Endothelial cell of umbilical vein (primary cell): Measurements from ENCODE around the gene ARMC5. TPM values are rescaled to one million over a fixed set of nuclear protein-coding genes. Genes with fewer than 3 reads are reported as not detected.

ENCODE experiments used
- BruUV-seq: library from RNA; stranded (reverse); fragments of 400-500 nt; replicated peaks from 2 replicates; lab custom pipeline; 2021; lab: Mats Ljungman, UMichigan
- CTCF ChIA-PET: fragments of 300-600, 350-600 bp; sonication (Branson Sonifier 250); formaldehyde crosslinking; loops from one replicate; lab custom pipeline; 2021; ENCODE audit warnings: antibody characterized with exemption, inconsistent platforms; lab: Charles Lee
- POLR2A ChIA-PET: fragments of 300-600, 350-600 bp; sonication (Branson Sonifier 250); formaldehyde crosslinking; loops from one replicate; lab custom pipeline; 2021; ENCODE audit warnings: antibody characterized with exemption, inconsistent platforms; lab: Charles Lee
- DNase-seq: peaks from one replicate; pipeline ENCODE4 v3.0.0-alpha.2; 2011; ENCODE audit warnings: low read depth, low spot score
- FAIRE-seq: peaks from 2 replicates; lab custom pipeline; 2011; peaks lifted over from hg19 to GRCh38; lab: Jason Lieb, UNC
- H2AFZ ChIP-seq: 2 replicates; pipeline ENCODE4 v1.6.0; 2012; ENCODE audit warnings: low read depth, low read length, control low read depth, inconsistent platforms
- H3K27ac ChIP-seq: 2 replicates; pipeline ENCODE4 v1.5.1; 2011; ENCODE audit warnings: low read depth, mild to moderate bottlenecking, control low read depth, low read length, moderate library complexity; ENCODE audit not compliant: insufficient read depth
- H3K27me3 ChIP-seq, 2 experiments: 2 replicates each; pipeline versions ENCODE4 v1.6.0 to v1.6.1; 2011; ENCODE audit warnings: low read length in 2 of 2, mixed read lengths in 1 of 2; ENCODE audit not compliant: control insufficient read depth in 2 of 2, insufficient read depth in 2 of 2
- H3K36me3 ChIP-seq, 2 experiments: 2 replicates in 1 of 2; 3 replicates in 1 of 2; pipeline ENCODE4 v1.5.1; 2011; ENCODE audit warnings: low read length in 2 of 2, mild to moderate bottlenecking in 1 of 2, moderate library complexity in 1 of 2; ENCODE audit not compliant: control insufficient read depth in 2 of 2, insufficient read depth in 2 of 2; ENCODE audit errors: extremely low read depth in 1 of 2
- H3K4me1 ChIP-seq: 3 replicates; pipeline ENCODE4 v1.5.1; 2011; ENCODE audit warnings: mild to moderate bottlenecking, low read length; ENCODE audit not compliant: control insufficient read depth, insufficient read depth; ENCODE audit errors: extremely low read depth
- H3K4me2 ChIP-seq: 2 replicates; pipeline ENCODE4 v1.6.1; 2011; ENCODE audit warnings: low read length, control low read depth, mixed read lengths; ENCODE audit not compliant: insufficient read depth
- H3K4me3 ChIP-seq, 3 experiments: fragments of 200-600 bp in 1 of 3; sonication (generic), shearing (Covaris generic) in 1 of 3; replicated peaks in 1 of 3; 2 replicates each; pipeline ENCODE4 v1.5.1; 2011 to 2016; ENCODE audit warnings: control low read depth in 3 of 3, low read length in 3 of 3, mild to moderate bottlenecking in 2 of 3, inconsistent platforms in 1 of 3, low read depth in 1 of 3, moderate library complexity in 1 of 3; ENCODE audit not compliant: insufficient read depth in 1 of 3
- H3K79me2 ChIP-seq: 2 replicates; pipeline ENCODE4 v1.6.0; 2012; ENCODE audit warnings: low read length, inconsistent platforms; ENCODE audit not compliant: control insufficient read depth, insufficient read depth
- H3K9ac ChIP-seq: replicated peaks from 2 replicates; pipeline ENCODE3; 2011; ENCODE audit warnings: low read length, control low read depth; ENCODE audit not compliant: insufficient read depth; ENCODE audit errors: extremely low read depth
- H3K9me1 ChIP-seq: replicated peaks from 3 replicates; pipeline ENCODE4 v1.6.0; 2011; ENCODE audit warnings: mild to moderate bottlenecking, low read length; ENCODE audit not compliant: control insufficient read depth, insufficient read depth; ENCODE audit errors: extremely low read depth
- H3K9me3 ChIP-seq: replicated peaks from 2 replicates; pipeline ENCODE4 v1.5.1; 2012; ENCODE audit warnings: low read length, inconsistent platforms; ENCODE audit not compliant: control insufficient read depth, insufficient read depth
- H4K20me1 ChIP-seq: replicated peaks from 2 replicates; pipeline ENCODE3; 2011; ENCODE audit warnings: mild to moderate bottlenecking, low read length; ENCODE audit not compliant: control insufficient read depth, insufficient read depth; ENCODE audit errors: extremely low read depth
- EZH2 ChIP-seq: IDR thresholded peaks from 2 replicates; pipeline ENCODE4 v1.6.1; 2012; ENCODE audit warnings: borderline replicate concordance, low read depth, mild to moderate bottlenecking, moderate library complexity, low read length, inconsistent platforms; ENCODE audit not compliant: severe bottlenecking
- FOS ChIP-seq: IDR thresholded peaks from 2 replicates; pipeline ENCODE4 v1.6.1; 2011; ENCODE audit warnings: mild to moderate bottlenecking, low read length, moderate library complexity, borderline replicate concordance; ENCODE audit not compliant: insufficient read depth
- GATA2 ChIP-seq: IDR thresholded peaks from 2 replicates; pipeline ENCODE4 v1.7.0; 2011; ENCODE audit warnings: low read depth, mild to moderate bottlenecking, moderate library complexity, mixed read lengths, low read length; ENCODE audit not compliant: insufficient read length, insufficient read depth
- JUN ChIP-seq: IDR thresholded peaks from 2 replicates; pipeline ENCODE4 v1.6.1; 2011; ENCODE audit warnings: borderline replicate concordance, low read depth; ENCODE audit not compliant: insufficient read length, insufficient read depth
- MYC ChIP-seq: IDR thresholded peaks from one replicate; pipeline ENCODE4 v1.6.1; 2011; ENCODE audit warnings: mild to moderate bottlenecking, low read depth, low read length
- POLR2A ChIP-seq: IDR thresholded peaks from 2 replicates; pipeline ENCODE4 v1.6.1; 2012; ENCODE audit warnings: low read depth, mild to moderate bottlenecking, control low read depth, low read length
- POLR2AphosphoS5 ChIP-seq: IDR thresholded peaks from 2 replicates; pipeline ENCODE4 v1.6.1; 2012; ENCODE audit warnings: low read depth, mild to moderate bottlenecking, control low read depth, low read length, moderate library complexity; ENCODE audit not compliant: insufficient read depth
- dilution Hi-C: fragments of 300-500 bp; cut with MboI; formaldehyde crosslinking; loops from one replicate; pipeline ENCODE4 v1.15.0; 2019; ENCODE audit warnings: low sequenced_read_pairs; ENCODE audit not compliant: extremely low pct_ligation_motif_present
- intact Hi-C: fragments of 100-400 bp; cut with micrococcal nuclease; formaldehyde crosslinking; loops from one replicate; pipeline ENCODE4 v1.10.0; 2022
- polyA plus RNA-seq, 4 experiments: library from polyadenylated mRNA; depleted of rRNA in 3 of 4; stranded (reverse) in 3 of 4; unstranded in 1 of 4; fragments of >200 nt; gene quantifications; 2 replicates each; pipeline versions ENCODE4 v1.2.1 to v1.2.3, GENCODE V29; 2011 to 2012; ENCODE audit warnings: missing spikeins in 1 of 4
- total RNA-seq: library from RNA; stranded (reverse); gene quantifications from 2 replicates; pipeline ENCODE4 v1.2.3, GENCODE V29; 2021
- TF ChIP-seq, protein P1 (sequence below), 2 donors: IDR thresholded peaks; 1 replicate in 1 of 2; 2 replicates in 1 of 2; pipeline ENCODE4 v1.5.1; 2011; ENCODE audit warnings: low read length in 2 of 2, mild to moderate bottlenecking in 2 of 2, moderate library complexity in 2 of 2, control low read depth in 1 of 2, inconsistent platforms in 1 of 2, low read depth in 1 of 2; ENCODE audit not compliant: insufficient read depth in 1 of 2; ENCODE audit errors: extremely low read depth in 1 of 2
- TF ChIP-seq, protein P2 (sequence below): IDR thresholded peaks from 2 replicates; pipeline ENCODE4 v1.6.1; 2011; ENCODE audit not compliant: insufficient read depth, insufficient read length

Gene ARMC5
- total and polyA plus RNA-seq, 2 donors (not counting 3 experiments of a cell fraction or from before 2014, with no cell fraction given), result 17.3 to 18.8 TPM

DNA sequence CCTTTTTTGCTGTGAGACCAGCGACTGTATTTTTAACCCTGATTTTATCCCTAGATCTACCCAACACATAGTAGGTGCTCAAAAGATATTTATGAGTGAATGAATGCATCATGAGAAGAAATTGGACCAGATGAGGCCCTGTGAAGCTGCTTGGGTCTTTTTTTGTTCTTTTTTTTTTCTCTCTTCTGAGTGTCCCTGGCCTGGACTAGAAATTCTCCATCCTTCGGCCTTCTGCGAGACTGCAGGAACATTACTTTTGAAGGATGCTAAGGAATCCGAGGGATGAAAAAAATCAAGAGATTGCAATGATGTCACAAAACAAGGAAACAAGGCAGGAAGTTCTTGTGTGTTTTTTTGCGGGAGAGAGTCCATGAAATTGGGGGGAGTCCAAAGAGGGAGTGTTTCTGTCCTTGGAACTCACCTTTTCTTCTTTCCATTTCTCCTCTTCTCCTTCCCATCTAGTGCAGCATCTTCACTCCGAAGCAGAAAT is 49.5 kb downstream of the ARMC5 start:
- Histone ChIP-seq H3K36me3 (no peaks in the 10 kb centered on the region), H3K27ac (peak overlapping the region; percentile 82), H3K4me1 (peaks cover 27% of the 10 kb centered on the region), H3K4me3 (peak overlapping the region; percentile 69 to 90 (median 77)), H2AFZ (peak overlapping the region; percentile 75), H3K4me2 (peak overlapping the region; percentile 87), H3K9ac (peak overlapping the region; percentile 94), H4K20me1 (no peaks in the 10 kb centered on the region), H3K79me2 (peaks cover 13% of the 10 kb centered on the region), H3K9me3 (no peaks in the 10 kb centered on the region), H3K27me3 (no peaks in the 10 kb centered on the region), H3K9me1 (no peaks in the 10 kb centered on the region)
- peak; percentile 77 for FAIRE-seq
- TSS peak; percentile 79 for BruUV-seq
- intact Hi-C loops (loop anchor here (1.0 to 10.0 kb wide), 2 partner anchors 49 to 356 kb away; partner anchors contain the start of gene ARMC5), dilution Hi-C loops (no loop called here)
- DNase-seq, result no peak
- no peak for TF ChIP-seq EZH2
- TF ChIP-seq JUN, result no peak
- TF ChIP-seq FOS, result no peak
- TF ChIP-seq MYC, result no peak
- CTCF ChIA-PET, result interaction anchor here (0.9 to 1.5 kb wide), 3 partner anchors 11 to 50 kb away, joined by 3 to 4 read pairs (median 4); no protein-coding TSS in a partner anchor
- POLR2A ChIA-PET, result interaction anchor here (0.5 kb wide), 1 partner anchor 37 kb away, joined by 4 read pairs; the partner anchor contains the start of gene TGFB1I1

DNA sequence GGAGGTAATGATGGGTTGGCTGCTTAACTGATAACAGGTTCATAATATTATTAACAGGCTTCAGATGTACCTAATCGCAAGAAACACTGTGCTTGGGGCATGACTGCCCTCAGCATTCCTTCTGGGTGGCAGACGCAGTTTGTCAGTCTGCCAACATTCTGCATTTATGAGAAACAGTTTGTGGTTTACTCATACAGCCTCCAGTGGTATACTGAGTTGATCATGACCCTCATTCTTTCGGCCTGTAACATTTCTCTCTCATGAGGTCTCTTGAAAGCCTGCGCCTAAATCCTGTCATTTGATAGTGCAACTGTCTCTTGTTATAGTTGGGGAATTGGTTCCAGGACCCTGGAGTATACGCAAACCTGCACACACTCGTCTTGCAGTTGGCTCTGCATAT is 53.8 kb downstream of the ARMC5 start:
- intact Hi-C loops (no loop called here), dilution Hi-C loops (no loop called here)
- no peaks in the 10 kb centered on the region for H3K27me3 ChIP-seq
- no peaks in the 10 kb centered on the region for H3K79me2 ChIP-seq
- FAIRE-seq, result no peak
- H3K27ac ChIP-seq, result no peak overlapping the region
- no peak overlapping the region for H3K4me2 ChIP-seq
- H3K4me1 ChIP-seq, result peaks cover 8% of the 10 kb centered on the region
- no peak overlapping the region for H2AFZ ChIP-seq
- TF ChIP-seq JUN (no peak), EZH2 (no peak), POLR2AphosphoS5 (no peak), MYC (no peak), POLR2A (no peak), FOS (no peak), GATA2 (no peak)
- TF ChIP-seq, protein P1, sequence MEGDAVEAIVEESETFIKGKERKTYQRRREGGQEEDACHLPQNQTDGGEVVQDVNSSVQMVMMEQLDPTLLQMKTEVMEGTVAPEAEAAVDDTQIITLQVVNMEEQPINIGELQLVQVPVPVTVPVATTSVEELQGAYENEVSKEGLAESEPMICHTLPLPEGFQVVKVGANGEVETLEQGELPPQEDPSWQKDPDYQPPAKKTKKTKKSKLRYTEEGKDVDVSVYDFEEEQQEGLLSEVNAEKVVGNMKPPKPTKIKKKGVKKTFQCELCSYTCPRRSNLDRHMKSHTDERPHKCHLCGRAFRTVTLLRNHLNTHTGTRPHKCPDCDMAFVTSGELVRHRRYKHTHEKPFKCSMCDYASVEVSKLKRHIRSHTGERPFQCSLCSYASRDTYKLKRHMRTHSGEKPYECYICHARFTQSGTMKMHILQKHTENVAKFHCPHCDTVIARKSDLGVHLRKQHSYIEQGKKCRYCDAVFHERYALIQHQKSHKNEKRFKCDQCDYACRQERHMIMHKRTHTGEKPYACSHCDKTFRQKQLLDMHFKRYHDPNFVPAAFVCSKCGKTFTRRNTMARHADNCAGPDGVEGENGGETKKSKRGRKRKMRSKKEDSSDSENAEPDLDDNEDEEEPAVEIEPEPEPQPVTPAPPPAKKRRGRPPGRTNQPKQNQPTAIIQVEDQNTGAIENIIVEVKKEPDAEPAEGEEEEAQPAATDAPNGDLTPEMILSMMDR (IDR thresholded peaks at IDR 0.05; ENCODE audit: extremely low read depth in 1 of 2, insufficient read depth in 1 of 2, low read depth in 1 of 2, low read length in 2 of 2), result no peak
- TF ChIP-seq, protein P2, sequence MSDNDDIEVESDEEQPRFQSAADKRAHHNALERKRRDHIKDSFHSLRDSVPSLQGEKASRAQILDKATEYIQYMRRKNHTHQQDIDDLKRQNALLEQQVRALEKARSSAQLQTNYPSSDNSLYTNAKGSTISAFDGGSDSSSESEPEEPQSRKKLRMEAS, result no peak
- no peak overlapping the region for H3K4me3 ChIP-seq
- H3K9me1 ChIP-seq, result no peaks in the 10 kb centered on the region
- H3K9ac ChIP-seq, result no peak overlapping the region
- no peak for DNase-seq
- no peaks in the 10 kb centered on the region for H3K9me3 ChIP-seq
- CTCF ChIA-PET, result no interaction called here
- no TSS peak for BruUV-seq
- no peaks in the 10 kb centered on the region for H4K20me1 ChIP-seq
- H3K36me3 ChIP-seq, result no peaks in the 10 kb centered on the region
- POLR2A ChIA-PET, result no interaction called here
